OCI-LY7 (cell line): Measurements from ENCODE around the gene ABL2. TPM values are rescaled to one million over a fixed set of nuclear protein-coding genes. Genes with fewer than 3 reads are reported as not detected.
"Not testable (repeated sequence)": the region's sequence is repeated elsewhere in the genome, so short reads cannot be mapped to it uniquely, and the experiment has no call there.

ENCODE experiments used
- BruUV-seq: library from RNA; stranded (reverse); fragments of 400-500 nt; replicated peaks from 2 replicates; lab custom pipeline; 2021; lab: Mats Ljungman, UMichigan
- CTCF ChIA-PET: fragments of 300-600 bp; sonication (Branson Sonifier 250); formaldehyde crosslinking; loops from one replicate; lab custom pipeline; 2022; ENCODE audit warnings: antibody characterized with exemption; ENCODE audit not compliant: unreplicated experiment; lab: Charles Lee
- POLR2A ChIA-PET: fragments of 300-600 bp; sonication (Branson Sonifier 250); formaldehyde crosslinking; loops from one replicate; lab custom pipeline; 2022; ENCODE audit warnings: antibody characterized with exemption; lab: Charles Lee
- DNase-seq: peaks from one replicate; pipeline ENCODE4 v3.0.0-alpha.2; 2015; ENCODE audit warnings: low spot score
- H2AFZ ChIP-seq: fragments of 200-600 bp; sonication (generic), shearing (Covaris generic); 2 replicates; pipeline ENCODE4 v1.6.1; 2014; ENCODE audit warnings: mild to moderate bottlenecking, antibody characterized with exemption, low read length, moderate library complexity
- H3K27ac ChIP-seq: fragments of 200-600 bp; sonication (generic); 2 replicates; pipeline ENCODE4 v1.5.1; 2014; ENCODE audit warnings: mixed run types, low read depth, mild to moderate bottlenecking, moderate library complexity, low read length, inconsistent platforms; ENCODE audit not compliant: poor library complexity, severe bottlenecking
- H3K36me3 ChIP-seq: fragments of 200-600 bp; sonication (generic); 2 replicates; pipeline ENCODE4 v1.6.1; 2014; ENCODE audit warnings: mild to moderate bottlenecking, antibody characterized with exemption, low read length, moderate library complexity, mixed read lengths; ENCODE audit not compliant: insufficient read depth
- H3K4me1 ChIP-seq: fragments of 200-600 bp; sonication (generic); 2 replicates; pipeline ENCODE4 v1.5.1; 2014; ENCODE audit warnings: mild to moderate bottlenecking, low read length; ENCODE audit not compliant: insufficient read depth, poor library complexity, severe bottlenecking
- H3K4me2 ChIP-seq: fragments of 200-600 bp; sonication (generic); 2 replicates; pipeline ENCODE4 v1.6.1; 2014; ENCODE audit warnings: mild to moderate bottlenecking, low read length
- H3K4me3 ChIP-seq: fragments of 200-600 bp; sonication (generic); 2 replicates; pipeline ENCODE4 v1.5.1; 2014; ENCODE audit warnings: mild to moderate bottlenecking, low read depth, low read length; ENCODE audit not compliant: poor library complexity, severe bottlenecking
- H3K79me2 ChIP-seq: fragments of 200-600 bp; sonication (generic); 2 replicates; pipeline ENCODE4 v1.6.1; 2016; ENCODE audit warnings: low read depth, mild to moderate bottlenecking, low read length, moderate library complexity, mixed read lengths; ENCODE audit not compliant: insufficient read depth
- H3K9me2 ChIP-seq: fragments of 200-600 bp; sonication (generic); 2 replicates; pipeline ENCODE4 v1.6.1; 2016; ENCODE audit warnings: mild to moderate bottlenecking, low read length, mixed read lengths; ENCODE audit not compliant: insufficient read depth
- H3K9me3 ChIP-seq: fragments of 200-600 bp; sonication (generic); 2 replicates; pipeline ENCODE4 v1.6.1; 2014; ENCODE audit warnings: mild to moderate bottlenecking, mixed run types, low read length, mixed read lengths
- H4K20me1 ChIP-seq: fragments of 200-600 bp; sonication (generic); 2 replicates; pipeline ENCODE4 v1.6.1; 2014; ENCODE audit warnings: mild to moderate bottlenecking, antibody characterized with exemption, low read length, moderate library complexity, mixed read lengths; ENCODE audit not compliant: insufficient read depth
- EZH2phosphoT487 ChIP-seq: fragments of 200-600 bp; sonication (generic); IDR thresholded peaks from 2 replicates; pipeline ENCODE4 v1.6.1; 2018; ENCODE audit warnings: low read depth, borderline replicate concordance, mild to moderate bottlenecking, mixed run types, antibody characterized with exemption, low read length, moderate library complexity, mixed read lengths
- intact Hi-C: fragments of 100-400 bp; cut with micrococcal nuclease; formaldehyde crosslinking; loops from one replicate; pipeline ENCODE4 v1.10.0; 2022; ENCODE audit not compliant: unreplicated experiment
- total RNA-seq, 2 experiments: library from RNA; depleted of rRNA in 1 of 2; stranded (reverse); fragments of >200 nt in 1 of 2; shearing (Covaris generic) in 1 of 2; gene quantifications; 2 replicates each; pipeline ENCODE4 v1.2.3, GENCODE V29; 2014 to 2022
- TF ChIP-seq, protein P1 (sequence below): fragments of 200-600 bp; sonication (generic); conservative IDR thresholded peaks from 2 replicates; pipeline ENCODE4 v1.5.1; 2014; ENCODE audit warnings: mild to moderate bottlenecking, antibody characterized with exemption, low read length, moderate library complexity, mixed read lengths

The ABL2 gene
- total RNA-seq, 2 experiments from 2014 or later, result 7.3 to 14.9 TPM

DNA sequence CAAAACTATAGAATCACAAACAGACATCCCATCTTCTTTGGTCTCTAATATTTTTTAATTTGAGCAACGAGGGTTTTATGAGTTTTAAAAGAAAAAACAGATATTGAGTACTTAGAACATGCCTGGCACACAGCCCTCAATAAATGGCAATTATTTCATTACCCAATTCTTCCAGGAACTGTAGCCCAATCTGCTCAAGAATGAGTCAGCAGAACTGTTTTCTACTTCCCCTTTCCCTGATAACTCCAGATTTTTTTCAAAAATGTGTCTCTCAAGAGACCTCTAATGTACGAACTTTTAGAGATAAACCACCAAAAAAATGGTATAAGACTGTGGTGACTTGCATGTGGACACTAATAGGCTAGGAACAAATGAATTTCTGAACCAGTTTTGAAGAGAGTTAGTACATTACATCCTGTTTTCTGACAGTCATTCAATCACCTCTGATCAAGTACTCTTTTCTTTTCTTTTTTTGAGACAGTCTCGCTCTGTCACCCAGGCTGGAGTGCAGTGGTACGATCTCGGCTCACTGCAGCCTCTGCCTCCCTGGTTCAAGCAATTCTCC, 11.5 kb downstream of the ABL2 start:
- peaks cover 14% of the 10 kb centered on the region; the same call in 1 of the 2 replicates for H3K79me2 ChIP-seq

DNA sequence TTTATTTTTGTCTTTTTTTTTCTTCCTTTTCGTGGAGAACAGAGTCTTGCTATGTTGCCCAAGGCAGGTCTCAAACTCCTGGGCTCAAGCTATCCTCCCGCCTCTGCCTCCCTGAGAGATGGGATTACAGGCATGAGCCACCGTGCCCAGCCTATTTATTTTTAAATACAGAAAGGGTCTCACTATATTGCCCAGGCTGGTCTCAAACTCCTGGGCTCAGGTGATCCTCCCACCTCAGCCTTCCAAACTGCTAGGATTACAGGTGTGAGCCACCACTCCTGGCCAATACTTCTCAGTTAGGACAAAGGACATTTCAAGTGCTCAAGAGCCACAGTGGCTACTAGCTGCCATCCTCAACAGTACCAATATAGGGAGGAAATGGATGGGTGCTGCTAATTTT, 16.2 kb downstream of the ABL2 start:
- Histone ChIP-seq H3K36me3 (peaks cover 25% of the 10 kb centered on the region), H3K79me2 (peaks cover 13% of the 10 kb centered on the region; the same call in 1 of the 2 replicates)
- POLR2A ChIA-PET, result interaction anchor here (0.9 to 1.7 kb wide), 2 partner anchors 13 to 17 kb away, joined by 3 to 6 read pairs; partner anchors contain the start of gene ABL2
- H3K4me2 ChIP-seq, intact Hi-C loops, H3K27ac ChIP-seq, H3K9me3 ChIP-seq, H3K4me1 ChIP-seq, BruUV-seq, H2AFZ ChIP-seq, H3K9me2 ChIP-seq, DNase-seq, H4K20me1 ChIP-seq, H3K4me3 ChIP-seq, CTCF ChIA-PET: not testable (repeated sequence)

More for the DNA sequence above, 11.5 kb downstream of the ABL2 start:
- CTCF ChIA-PET, result no interaction called here
- DNase-seq, result peak; percentile 8
- no peak overlapping the region for H3K4me3 ChIP-seq
- H3K4me1 ChIP-seq, result peaks cover 9% of the 10 kb centered on the region
- H3K4me2 ChIP-seq, result no peak overlapping the region
- H3K36me3 ChIP-seq, result peaks cover 33% of the 10 kb centered on the region
- no peak overlapping the region for H3K27ac ChIP-seq
- H4K20me1 ChIP-seq, result no peaks in the 10 kb centered on the region
- BruUV-seq, result no TSS peak
- POLR2A ChIA-PET, result no interaction called here
- no peak overlapping the region for H2AFZ ChIP-seq
- TF ChIP-seq EZH2phosphoT487, result no peak
- TF ChIP-seq, protein P1, sequence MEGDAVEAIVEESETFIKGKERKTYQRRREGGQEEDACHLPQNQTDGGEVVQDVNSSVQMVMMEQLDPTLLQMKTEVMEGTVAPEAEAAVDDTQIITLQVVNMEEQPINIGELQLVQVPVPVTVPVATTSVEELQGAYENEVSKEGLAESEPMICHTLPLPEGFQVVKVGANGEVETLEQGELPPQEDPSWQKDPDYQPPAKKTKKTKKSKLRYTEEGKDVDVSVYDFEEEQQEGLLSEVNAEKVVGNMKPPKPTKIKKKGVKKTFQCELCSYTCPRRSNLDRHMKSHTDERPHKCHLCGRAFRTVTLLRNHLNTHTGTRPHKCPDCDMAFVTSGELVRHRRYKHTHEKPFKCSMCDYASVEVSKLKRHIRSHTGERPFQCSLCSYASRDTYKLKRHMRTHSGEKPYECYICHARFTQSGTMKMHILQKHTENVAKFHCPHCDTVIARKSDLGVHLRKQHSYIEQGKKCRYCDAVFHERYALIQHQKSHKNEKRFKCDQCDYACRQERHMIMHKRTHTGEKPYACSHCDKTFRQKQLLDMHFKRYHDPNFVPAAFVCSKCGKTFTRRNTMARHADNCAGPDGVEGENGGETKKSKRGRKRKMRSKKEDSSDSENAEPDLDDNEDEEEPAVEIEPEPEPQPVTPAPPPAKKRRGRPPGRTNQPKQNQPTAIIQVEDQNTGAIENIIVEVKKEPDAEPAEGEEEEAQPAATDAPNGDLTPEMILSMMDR, result no peak
- H3K9me3 ChIP-seq, result no peaks in the 10 kb centered on the region
- intact Hi-C loops, result no loop called here
- H3K9me2 ChIP-seq, result no peaks in the 10 kb centered on the region

DNA sequence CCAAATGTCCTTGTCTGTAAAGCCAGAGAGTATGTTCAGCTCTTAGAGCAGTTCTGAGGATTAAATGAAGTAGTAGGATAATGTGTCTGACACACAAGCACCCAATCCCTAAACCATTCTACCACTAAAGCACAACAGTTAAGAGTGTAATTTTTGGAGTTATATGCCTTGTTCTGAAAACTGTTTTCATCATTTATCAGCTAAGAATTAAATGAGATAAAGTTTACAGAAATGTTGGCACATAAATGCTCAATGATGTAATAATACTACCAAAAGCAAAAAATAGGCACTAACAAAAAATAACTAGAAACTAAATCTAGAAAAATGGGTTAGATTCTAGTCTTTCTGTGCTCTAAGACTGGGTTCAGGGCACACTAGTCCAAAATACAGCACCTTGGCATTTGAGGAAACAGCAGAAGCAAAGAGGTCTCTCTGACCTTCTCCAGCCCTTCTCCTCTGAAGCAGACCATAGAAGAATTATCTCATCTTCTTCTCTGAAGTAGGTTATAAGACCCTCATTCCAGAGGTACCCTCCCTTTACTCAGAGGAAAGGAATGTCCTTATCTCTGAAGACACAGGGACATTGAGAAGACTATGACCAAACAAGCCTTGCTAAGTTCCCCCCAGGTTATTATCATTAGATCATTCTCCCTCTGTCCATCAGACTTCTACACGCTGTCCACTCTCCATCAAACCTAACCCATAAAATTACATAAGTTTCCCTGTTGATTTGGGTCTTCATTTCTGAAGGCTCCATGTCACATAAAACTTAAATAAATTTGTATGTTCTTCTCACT, 20.6 kb downstream of the ABL2 start:
- TF ChIP-seq, protein P1, result no peak
- no peak for TF ChIP-seq EZH2phosphoT487
- Histone ChIP-seq H3K36me3 (0 out of 2 replicates have a peak, but pooled peaks cover 4% of the 10 kb centered on the region), H3K27ac (no peak overlapping the region), H3K4me1 (no peaks in the 10 kb centered on the region), H3K79me2 (peaks cover 23% of the 10 kb centered on the region; the same call in 1 of the 2 replicates), H3K9me3 (no peaks in the 10 kb centered on the region), H3K9me2 (no peaks in the 10 kb centered on the region), H3K4me2 (no peak overlapping the region), H2AFZ (no peak overlapping the region), H4K20me1 (no peaks in the 10 kb centered on the region), H3K4me3 (no peak overlapping the region)
- ChIA-PET POLR2A (interaction anchor here (0.5 to 1.3 kb wide), 6 partner anchors 11 to 469 kb away, joined by 3 read pairs; no protein-coding TSS in a partner anchor), CTCF (no interaction called here)
- DNase-seq, result no peak
- no TSS peak for BruUV-seq
- intact Hi-C loops, result no loop called here
